Measurements from ENCODE around the gene RGMB.

Gene RGMB

DNA sequence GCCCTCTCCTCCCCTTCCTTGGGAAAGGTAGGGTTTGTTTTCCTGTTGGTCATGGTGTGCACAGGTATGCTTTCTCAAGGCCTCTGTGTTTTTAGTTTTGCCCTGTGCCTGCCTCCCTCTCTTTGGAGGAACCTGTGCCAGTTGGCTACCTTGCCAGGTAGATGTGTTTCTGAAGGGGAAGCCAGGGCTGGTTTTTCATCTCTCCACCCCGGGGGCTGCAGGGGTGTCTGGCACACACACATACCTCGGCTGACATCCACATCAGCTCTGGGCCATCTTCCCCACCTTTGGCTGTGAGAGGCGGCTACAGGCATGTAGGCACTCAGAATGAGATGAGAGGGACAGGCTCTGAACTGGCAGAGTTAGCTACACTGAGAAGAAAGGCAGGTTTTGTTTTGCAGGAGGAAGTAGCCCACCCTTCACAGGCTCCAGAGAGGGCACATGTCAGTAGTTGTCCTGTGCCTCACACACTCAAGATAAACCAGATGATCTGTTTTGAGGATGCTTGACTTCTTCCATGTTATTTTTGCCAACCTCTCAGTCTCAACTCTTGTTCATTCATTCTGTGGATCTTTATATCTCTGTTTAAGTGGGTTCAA lies 9.7 kb downstream of the RGMB start:
- Histone ChIP-seq H3K27me3 (ENCODE audit: insufficient read depth, low read length, poor library complexity) (no peaks in the 10 kb centered on the region), H3K9ac (ENCODE audit: low read length) (no peak overlapping the region), H4K8ac (ENCODE audit: low read depth, low read length) (no peak overlapping the region), H3K4me3 (ENCODE audit: low read length) (no peak overlapping the region), H3K4me2 (ENCODE audit: low read length) (no peak overlapping the region), H2AK5ac (ENCODE audit: low read length) (no peak overlapping the region), H2BK15ac (replicated peaks; ENCODE audit: low read depth) (no peak overlapping the region), H4K5ac (ENCODE audit: low read length) (no peak overlapping the region), H3K4me1 (ENCODE audit: control insufficient read depth, low read depth, low read length) (peaks cover 5% of the 10 kb centered on the region), H3K79me1 (ENCODE audit: low read length) (peaks cover 35% of the 10 kb centered on the region), H3K18ac (ENCODE audit: low read length) (no peak overlapping the region), H3K79me2 (ENCODE audit: control insufficient read depth, insufficient read depth, low read length) (peaks cover 67% of the 10 kb centered on the region), H2BK120ac (ENCODE audit: low read depth, low read length) (no peak overlapping the region), H3K23ac (ENCODE audit: low read length) (no peak overlapping the region), H2BK5ac (ENCODE audit: low read length) (no peak overlapping the region), H3K56ac (ENCODE audit: low read length) (no peak overlapping the region), H3K4ac (ENCODE audit: low read depth, low read length) (no peak overlapping the region), H3K36me3 (ENCODE audit: control insufficient read depth, insufficient read depth, low read length) (peaks cover 9% of the 10 kb centered on the region), H3K27ac (ENCODE audit: low read depth, low read length) (no peak overlapping the region)
- no peak for DNase-seq
- no CpG with 5 or more reads among the region's 3 CpGs for WGBS (ENCODE audit: extremely low coverage, insufficient coverage, low lambda C conversion rate)

DNA sequence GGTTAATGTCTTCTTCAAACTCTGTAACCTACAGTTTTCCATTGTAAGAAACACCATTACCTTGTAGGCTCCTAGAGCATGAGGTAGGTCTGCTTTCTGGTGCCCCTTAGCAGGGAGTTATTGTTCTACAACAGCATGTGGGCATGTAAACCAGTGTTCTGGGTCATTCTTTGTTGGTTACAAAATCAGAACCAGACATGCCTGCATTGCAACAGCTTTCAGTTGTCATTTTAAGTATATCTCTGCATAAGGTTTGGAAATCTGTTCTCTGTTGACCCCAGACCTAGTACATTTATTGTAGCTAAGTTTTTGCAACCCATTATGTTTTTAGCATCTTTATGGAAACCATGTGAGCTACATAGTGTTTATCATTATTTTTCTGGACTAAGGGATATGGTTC lies 10.9 kb downstream of the RGMB start:
- no peak for DNase-seq
- no peak overlapping the region for H3K4me2 ChIP-seq (ENCODE audit: low read length)
- H3K56ac ChIP-seq (ENCODE audit: low read length): no peak overlapping the region
- H4K5ac ChIP-seq (ENCODE audit: low read length): no peak overlapping the region
- H3K79me1 ChIP-seq (ENCODE audit: low read length): peaks cover 36% of the 10 kb centered on the region
- H2BK15ac ChIP-seq (replicated peaks; ENCODE audit: low read depth): no peak overlapping the region
- no peak overlapping the region for H3K4me3 ChIP-seq (ENCODE audit: low read length)
- peaks cover 8% of the 10 kb centered on the region for H3K36me3 ChIP-seq (ENCODE audit: control insufficient read depth, insufficient read depth, low read length)
- H3K27ac ChIP-seq (ENCODE audit: low read depth, low read length): no peak overlapping the region
- H3K23ac ChIP-seq (ENCODE audit: low read length): no peak overlapping the region
- H3K4me1 ChIP-seq (ENCODE audit: control insufficient read depth, low read depth, low read length): peaks cover 5% of the 10 kb centered on the region
- H3K79me2 ChIP-seq (ENCODE audit: control insufficient read depth, insufficient read depth, low read length): peaks cover 74% of the 10 kb centered on the region
- no peak overlapping the region for H2BK120ac ChIP-seq (ENCODE audit: low read depth, low read length)
- no peak overlapping the region for H2BK5ac ChIP-seq (ENCODE audit: low read length)
- no peak overlapping the region for H4K8ac ChIP-seq (ENCODE audit: low read depth, low read length)
- no peak overlapping the region for H3K9ac ChIP-seq (ENCODE audit: low read length)
- H3K18ac ChIP-seq (ENCODE audit: low read length): no peak overlapping the region
- H3K27me3 ChIP-seq (ENCODE audit: insufficient read depth, low read length, poor library complexity): no peaks in the 10 kb centered on the region
- no peak overlapping the region for H2AK5ac ChIP-seq (ENCODE audit: low read length)
- no peak overlapping the region for H3K4ac ChIP-seq (ENCODE audit: low read depth, low read length)

DNA sequence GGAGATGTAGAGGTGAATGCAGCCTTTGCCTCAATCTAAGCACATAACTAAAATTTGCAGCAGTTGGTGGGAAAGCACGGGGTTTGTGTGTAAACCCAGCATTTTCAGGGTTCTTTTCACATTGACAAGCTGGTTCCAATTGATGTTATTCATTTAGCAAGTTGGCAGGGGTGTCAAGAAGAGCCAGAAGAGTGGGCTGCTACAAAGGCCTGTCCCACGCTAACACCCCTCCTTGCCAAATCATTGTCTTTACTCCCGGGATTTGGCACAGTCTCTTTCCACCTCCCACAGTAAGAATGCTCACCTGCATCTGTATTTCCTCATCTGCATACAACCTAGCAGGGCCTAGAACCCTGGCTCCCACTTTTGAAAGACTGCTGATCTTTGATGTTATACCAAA lies 11.8 kb downstream of the RGMB start:
- no peak overlapping the region for H3K56ac ChIP-seq (ENCODE audit: low read length)
- no CpG with 5 or more reads among the region's 3 CpGs for WGBS (ENCODE audit: extremely low coverage, insufficient coverage, low lambda C conversion rate)
- H3K27me3 ChIP-seq (ENCODE audit: insufficient read depth, low read length, poor library complexity): no peaks in the 10 kb centered on the region
- no peak overlapping the region for H3K4ac ChIP-seq (ENCODE audit: low read depth, low read length)
- no peak overlapping the region for H2AK5ac ChIP-seq (ENCODE audit: low read length)
- no peak overlapping the region for H3K27ac ChIP-seq (ENCODE audit: low read depth, low read length)
- H3K36me3 ChIP-seq (ENCODE audit: control insufficient read depth, insufficient read depth, low read length): peaks cover 6% of the 10 kb centered on the region
- H3K18ac ChIP-seq (ENCODE audit: low read length): no peak overlapping the region
- no peak overlapping the region for H2BK15ac ChIP-seq (replicated peaks; ENCODE audit: low read depth)
- no peak overlapping the region for H2BK120ac ChIP-seq (ENCODE audit: low read depth, low read length)
- H3K4me1 ChIP-seq (ENCODE audit: control insufficient read depth, low read depth, low read length): peaks cover 5% of the 10 kb centered on the region
- no peak overlapping the region for H2BK5ac ChIP-seq (ENCODE audit: low read length)
- H3K4me2 ChIP-seq (ENCODE audit: low read length): no peak overlapping the region
- no peak overlapping the region for H4K5ac ChIP-seq (ENCODE audit: low read length)
- H3K4me3 ChIP-seq (ENCODE audit: low read length): no peak overlapping the region
- H4K8ac ChIP-seq (ENCODE audit: low read depth, low read length): no peak overlapping the region
- H3K23ac ChIP-seq (ENCODE audit: low read length): no peak overlapping the region
- DNase-seq: no peak
- peaks cover 33% of the 10 kb centered on the region for H3K79me1 ChIP-seq (ENCODE audit: low read length)
- peaks cover 70% of the 10 kb centered on the region for H3K79me2 ChIP-seq (ENCODE audit: control insufficient read depth, insufficient read depth, low read length)
- no peak overlapping the region for H3K9ac ChIP-seq (ENCODE audit: low read length)

DNA sequence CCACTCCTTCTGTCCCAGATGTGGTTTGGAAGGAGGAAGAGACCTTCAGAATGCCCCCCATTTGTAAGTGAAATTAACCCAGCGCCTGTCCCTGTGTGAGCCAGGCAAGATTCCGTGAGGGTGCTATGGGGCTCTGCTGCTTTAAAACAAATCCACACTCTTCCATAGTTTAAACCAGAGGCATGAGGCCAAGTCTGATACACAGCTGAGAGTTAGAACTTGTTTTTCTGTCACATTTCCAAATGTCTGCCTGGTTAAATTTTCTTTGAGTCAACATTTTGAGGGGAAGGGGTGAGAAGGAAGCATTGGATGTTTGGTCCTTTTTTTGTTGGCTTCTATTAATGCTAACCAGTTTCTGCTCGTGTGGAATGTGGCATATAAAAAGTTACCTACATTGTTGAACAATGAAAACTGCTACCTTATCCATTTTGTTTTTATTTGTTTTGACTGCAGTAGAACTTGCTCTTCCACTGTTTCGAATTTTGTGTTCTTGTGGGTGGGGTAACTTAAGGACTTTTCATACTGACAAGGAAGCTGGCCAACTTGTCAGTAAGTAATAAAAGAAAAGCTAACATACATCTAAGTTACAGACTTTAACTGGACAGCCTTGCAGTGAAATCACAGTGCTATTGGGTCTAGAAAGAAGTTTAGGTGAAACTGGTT lies 12.9 kb downstream of the RGMB start:
- Histone ChIP-seq H4K5ac (ENCODE audit: low read length) (no peak overlapping the region), H3K27me3 (ENCODE audit: insufficient read depth, low read length, poor library complexity) (no peaks in the 10 kb centered on the region), H3K4me1 (ENCODE audit: control insufficient read depth, low read depth, low read length) (peaks cover 7% of the 10 kb centered on the region), H3K4me3 (ENCODE audit: low read length) (no peak overlapping the region), H2BK5ac (ENCODE audit: low read length) (no peak overlapping the region), H2BK15ac (replicated peaks; ENCODE audit: low read depth) (no peak overlapping the region), H3K79me2 (ENCODE audit: control insufficient read depth, insufficient read depth, low read length) (peaks cover 70% of the 10 kb centered on the region), H3K36me3 (ENCODE audit: control insufficient read depth, insufficient read depth, low read length) (peaks cover 5% of the 10 kb centered on the region), H3K4me2 (ENCODE audit: low read length) (no peak overlapping the region), H3K18ac (ENCODE audit: low read length) (no peak overlapping the region), H4K8ac (ENCODE audit: low read depth, low read length) (no peak overlapping the region), H3K23ac (ENCODE audit: low read length) (no peak overlapping the region), H3K56ac (ENCODE audit: low read length) (no peak overlapping the region), H2BK120ac (ENCODE audit: low read depth, low read length) (no peak overlapping the region), H3K4ac (ENCODE audit: low read depth, low read length) (no peak overlapping the region), H3K27ac (ENCODE audit: low read depth, low read length) (no peak overlapping the region), H3K79me1 (ENCODE audit: low read length) (peaks cover 31% of the 10 kb centered on the region), H2AK5ac (ENCODE audit: low read length) (no peak overlapping the region), H3K9ac (ENCODE audit: low read length) (no peak overlapping the region)
- DNase-seq: no peak
- no CpG with 5 or more reads among the region's 4 CpGs for WGBS (ENCODE audit: extremely low coverage, insufficient coverage, low lambda C conversion rate)

DNA sequence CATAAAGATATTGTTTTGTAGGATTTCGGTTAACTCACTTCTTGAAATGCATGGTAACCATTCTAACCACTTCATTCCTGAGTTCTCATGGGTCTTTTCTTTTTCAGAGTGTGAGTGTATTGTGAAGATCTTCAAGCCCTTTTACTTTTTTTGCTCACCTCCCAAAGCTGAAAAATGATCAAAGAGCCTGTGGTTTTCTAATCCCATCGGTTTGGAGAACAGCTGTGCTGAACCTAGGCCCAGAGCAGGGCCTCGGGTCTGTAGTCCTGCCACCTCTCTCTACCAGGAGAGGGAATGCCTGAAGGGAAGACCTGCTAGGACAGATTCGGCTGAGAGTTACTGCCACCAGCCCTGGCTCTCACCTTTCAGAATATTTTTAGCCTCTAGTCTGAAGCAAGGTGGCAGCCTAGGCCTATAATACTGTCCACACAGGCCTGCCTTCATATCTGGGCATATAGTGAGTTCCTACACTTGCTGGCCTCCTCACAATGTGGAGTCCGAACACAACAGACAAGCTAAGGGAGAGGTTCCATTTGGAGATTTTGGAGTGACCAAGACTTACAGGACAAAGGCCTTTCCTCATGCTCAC lies 13.8 kb downstream of the RGMB start:
- H3K4me1 ChIP-seq (ENCODE audit: control insufficient read depth, low read depth, low read length): peaks cover 7% of the 10 kb centered on the region
- H3K36me3 ChIP-seq (ENCODE audit: control insufficient read depth, insufficient read depth, low read length): peaks cover 5% of the 10 kb centered on the region
- no peak overlapping the region for H2BK15ac ChIP-seq (replicated peaks; ENCODE audit: low read depth)
- H3K18ac ChIP-seq (ENCODE audit: low read length): no peak overlapping the region
- no peak overlapping the region for H3K56ac ChIP-seq (ENCODE audit: low read length)
- no peak overlapping the region for H4K5ac ChIP-seq (ENCODE audit: low read length)
- no peak overlapping the region for H3K27ac ChIP-seq (ENCODE audit: low read depth, low read length)
- DNase-seq: no peak
- H3K9ac ChIP-seq (ENCODE audit: low read length): no peak overlapping the region
- H3K79me2 ChIP-seq (ENCODE audit: control insufficient read depth, insufficient read depth, low read length): peaks cover 70% of the 10 kb centered on the region
- H3K79me1 ChIP-seq (ENCODE audit: low read length): peaks cover 30% of the 10 kb centered on the region
- H2AK5ac ChIP-seq (ENCODE audit: low read length): no peak overlapping the region
- no peak overlapping the region for H3K4me3 ChIP-seq (ENCODE audit: low read length)
- no peaks in the 10 kb centered on the region for H3K27me3 ChIP-seq (ENCODE audit: insufficient read depth, low read length, poor library complexity)
- H4K8ac ChIP-seq (ENCODE audit: low read depth, low read length): no peak overlapping the region
- H3K4me2 ChIP-seq (ENCODE audit: low read length): no peak overlapping the region
- WGBS (ENCODE audit: extremely low coverage, insufficient coverage, low lambda C conversion rate): no CpG with 5 or more reads among the region's 5 CpGs
- H3K23ac ChIP-seq (ENCODE audit: low read length): no peak overlapping the region
- H2BK5ac ChIP-seq (ENCODE audit: low read length): no peak overlapping the region
- H2BK120ac ChIP-seq (ENCODE audit: low read depth, low read length): no peak overlapping the region
- H3K4ac ChIP-seq (ENCODE audit: low read depth, low read length): no peak overlapping the region

Data from mesendoderm (in vitro differentiated cells).